NCI-H1436 (cell line): ENCODE data around the gene GREB1L.
"Not testable (repeated sequence)": the region's sequence is repeated elsewhere in the genome, so short reads cannot be mapped to it uniquely, and the experiment has no call there.

Experiments used
- DNase-seq: peaks from one replicate; lab custom pipeline; 2025; lab: John Stamatoyannopoulos, UW

GREB1L gene

DNA sequence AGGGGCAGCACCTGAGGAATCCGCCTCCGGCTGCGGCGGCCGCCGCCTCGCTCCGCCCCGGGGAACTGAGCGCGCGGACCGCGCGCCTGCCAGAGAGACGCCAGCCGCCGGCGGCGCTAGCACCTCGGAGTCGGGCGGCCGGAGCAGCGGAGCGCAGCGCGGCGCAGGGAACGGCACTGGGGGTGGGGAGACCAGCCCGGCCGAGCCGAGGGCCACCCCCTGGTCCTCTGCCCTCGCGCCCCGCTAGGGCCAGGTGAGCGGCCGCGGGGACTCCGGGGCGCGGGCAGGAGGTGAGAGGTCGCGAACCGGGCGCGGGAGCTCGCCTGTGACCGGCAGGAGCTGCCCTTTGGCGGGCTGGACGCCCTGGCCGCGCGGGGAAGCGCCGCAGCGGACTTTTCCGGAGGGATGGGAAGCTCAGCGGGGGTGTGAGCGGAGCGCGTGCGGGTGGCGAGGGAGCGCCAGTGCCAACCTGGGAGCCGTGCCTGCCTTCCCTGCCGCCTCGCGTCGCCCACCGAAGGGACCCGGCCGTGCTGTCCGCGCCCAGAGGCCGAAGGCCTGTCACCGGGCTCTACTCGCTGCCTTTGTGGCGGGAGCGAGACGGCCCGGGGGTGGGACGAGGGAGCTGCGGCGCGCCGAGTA is at the start of gene GREB1L:
Gene GREB1L, plus strand, starts transcription at position 92 of the 639 bp plus-strand sequence. CDS start 141,287 bp downstream, outside the sequence.
- DNase-seq: no peak

DNA sequence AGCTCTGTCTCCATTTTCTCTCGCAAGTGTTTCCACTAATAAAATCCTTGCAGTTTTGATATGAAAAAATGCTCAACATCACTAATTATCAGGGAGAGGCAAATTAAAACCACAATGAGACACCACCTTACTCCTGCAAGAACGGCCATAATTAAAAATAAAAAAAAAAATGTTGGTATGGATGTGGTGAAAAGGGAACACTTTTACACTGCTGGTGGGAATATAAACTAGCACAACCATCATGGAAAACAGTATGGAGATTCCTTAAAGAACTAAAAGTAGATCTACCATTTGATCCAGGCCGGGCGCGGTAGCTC is 49.8 kb upstream of the GREB1L start:
- DNase-seq: no peak

DNA sequence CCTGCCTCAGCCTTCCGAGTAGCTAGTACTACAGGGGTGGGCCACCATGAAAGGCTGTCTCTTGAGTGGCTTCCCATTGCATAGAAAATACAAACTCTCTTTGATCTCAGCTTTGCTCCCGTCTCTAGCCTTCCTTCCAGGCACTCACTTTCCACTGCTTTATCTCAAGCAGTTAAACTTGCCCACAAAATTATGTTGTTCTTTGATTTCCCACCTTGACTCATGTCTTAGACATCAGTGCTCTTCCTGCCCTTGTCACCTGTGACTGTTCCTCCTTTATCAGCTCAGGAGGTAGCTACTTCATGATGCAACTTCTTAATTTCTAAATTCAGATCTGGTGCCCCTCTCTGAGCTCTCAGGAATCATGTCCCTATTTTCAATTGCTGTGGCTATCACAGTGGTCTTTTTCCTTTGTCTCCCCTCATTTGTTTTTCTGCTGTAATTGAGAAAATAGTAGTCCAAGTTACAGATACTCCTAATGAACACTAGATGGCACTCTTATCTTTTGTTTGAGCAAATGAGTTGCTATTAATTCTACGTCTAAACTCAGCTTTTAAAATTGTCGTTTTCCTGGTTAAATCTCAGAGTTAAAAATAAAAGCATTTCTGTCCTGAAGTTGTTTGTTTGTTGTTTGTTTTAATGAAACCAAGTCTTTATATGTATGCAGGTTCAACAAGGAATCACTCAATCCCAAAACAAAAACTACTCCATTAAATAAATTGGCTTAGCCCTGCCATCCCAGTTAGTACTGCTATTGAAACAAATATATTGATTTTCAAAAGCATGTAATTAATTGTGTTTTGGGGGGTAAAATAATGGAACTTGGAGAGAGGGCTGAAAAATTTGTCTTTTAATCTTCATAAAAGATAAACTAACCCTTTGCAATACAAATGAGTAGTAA is 46.9 kb upstream of the GREB1L start:
- peak; percentile 17 for DNase-seq

DNA sequence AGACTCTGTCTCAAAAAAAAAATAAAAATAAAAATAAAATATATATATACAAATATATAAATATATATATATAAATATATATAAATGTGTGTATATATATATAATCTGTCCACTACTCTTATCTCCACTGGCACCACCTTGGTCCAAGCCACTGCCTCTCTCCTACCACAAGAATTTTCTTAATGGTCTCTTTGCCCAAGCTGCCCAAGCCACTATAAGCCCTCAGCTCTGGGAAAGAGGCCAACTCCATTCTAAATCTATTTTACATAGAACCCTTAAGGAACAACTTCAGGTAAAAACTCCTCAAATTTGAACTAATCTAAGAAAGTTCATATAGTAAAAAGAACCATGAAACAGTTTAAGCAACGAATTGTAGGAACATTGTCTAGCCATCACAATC is 45.6 kb upstream of the GREB1L start:
- DNase-seq: no peak

DNA sequence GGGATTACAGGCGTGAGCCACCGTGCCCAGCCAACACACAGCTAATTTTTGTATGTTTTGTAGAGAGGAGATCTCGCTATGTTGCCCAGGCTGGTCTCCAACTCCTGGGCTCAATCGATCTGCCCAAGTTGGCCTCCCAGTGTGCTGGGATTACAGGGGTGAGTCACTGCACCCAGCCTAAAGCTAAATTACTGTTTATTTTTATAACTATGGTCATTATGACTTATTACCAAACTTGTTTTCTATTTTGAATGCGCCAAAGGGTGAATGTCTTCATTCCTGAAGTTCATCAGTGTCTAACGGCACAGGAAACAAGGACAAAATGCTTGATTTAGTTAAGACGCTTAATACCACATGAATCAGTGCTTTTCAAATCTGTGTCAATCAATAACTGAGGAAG is 38.9 kb upstream of the GREB1L start:
- no peak for DNase-seq

DNA sequence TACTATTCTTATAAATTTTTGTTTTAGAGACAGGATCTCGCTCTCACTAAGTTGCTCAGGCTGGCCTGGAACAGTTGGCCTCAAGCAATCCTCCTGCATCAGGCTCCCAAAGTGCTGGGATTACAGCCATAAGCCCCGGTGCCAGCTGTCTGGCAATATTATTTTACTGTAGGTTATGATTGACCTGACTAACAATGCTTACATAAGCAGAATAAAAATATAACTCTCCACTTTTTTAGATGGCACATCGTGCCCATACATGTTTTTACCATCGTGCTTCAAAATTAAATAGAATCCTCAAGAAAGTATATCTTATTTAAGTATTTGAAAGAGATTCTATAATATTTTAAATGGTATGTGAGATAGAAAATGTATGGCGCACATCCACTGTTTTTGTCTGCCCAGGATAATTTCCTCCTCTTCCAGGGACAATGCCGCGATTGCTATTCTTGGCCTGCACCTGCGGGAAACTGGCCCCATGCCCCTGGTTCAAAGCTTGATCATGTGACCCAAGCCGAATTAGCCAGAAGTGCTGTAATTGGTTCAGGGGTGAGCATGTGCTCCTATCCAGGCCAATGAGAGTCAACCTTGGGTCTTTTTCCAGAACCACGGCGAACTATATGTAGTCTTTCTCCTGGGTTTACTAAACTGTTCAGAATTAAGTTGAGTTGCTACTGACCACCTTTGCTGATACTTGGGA is 38.3 kb upstream of the GREB1L start:
- no peak for DNase-seq

DNA sequence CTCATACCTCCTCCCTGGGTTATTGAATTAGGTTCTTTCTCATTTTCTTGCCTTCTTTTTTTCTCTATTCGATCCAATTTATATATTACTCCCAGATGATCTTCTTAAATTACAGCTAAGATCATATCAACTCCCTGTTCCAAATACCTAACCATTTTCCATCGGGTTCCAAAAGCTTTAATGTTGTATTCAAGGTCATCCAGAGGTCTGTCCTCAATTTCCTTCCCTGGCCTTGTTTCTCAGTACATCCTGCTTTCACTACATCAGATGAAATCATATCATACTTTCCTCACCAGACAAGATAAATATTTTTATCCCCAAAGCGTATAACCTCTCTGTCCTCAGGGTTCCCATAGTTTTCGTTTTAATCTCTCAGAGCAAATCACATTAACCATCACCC is 36.3 kb upstream of the GREB1L start:
- DNase-seq: no peak

DNA sequence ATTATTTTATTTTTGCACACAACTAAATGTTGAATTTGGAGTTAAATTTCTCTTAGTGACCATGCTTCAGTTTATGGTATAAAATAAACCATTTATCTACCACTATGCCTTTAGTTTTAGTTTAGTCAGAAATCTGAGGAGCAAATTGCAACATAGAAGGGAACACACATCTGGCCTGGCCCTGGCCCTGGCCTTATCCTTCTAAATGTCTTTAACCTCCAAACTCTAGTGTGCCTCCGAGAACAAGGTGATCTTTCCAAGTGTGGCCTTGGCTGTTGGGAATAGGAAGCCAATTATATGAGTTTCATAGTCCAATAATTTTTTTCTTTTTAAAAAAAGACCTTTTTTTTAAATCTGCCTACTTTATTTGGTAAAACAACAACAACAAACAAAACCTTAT is 31.8 kb upstream of the GREB1L start:
- DNase-seq: no peak

DNA sequence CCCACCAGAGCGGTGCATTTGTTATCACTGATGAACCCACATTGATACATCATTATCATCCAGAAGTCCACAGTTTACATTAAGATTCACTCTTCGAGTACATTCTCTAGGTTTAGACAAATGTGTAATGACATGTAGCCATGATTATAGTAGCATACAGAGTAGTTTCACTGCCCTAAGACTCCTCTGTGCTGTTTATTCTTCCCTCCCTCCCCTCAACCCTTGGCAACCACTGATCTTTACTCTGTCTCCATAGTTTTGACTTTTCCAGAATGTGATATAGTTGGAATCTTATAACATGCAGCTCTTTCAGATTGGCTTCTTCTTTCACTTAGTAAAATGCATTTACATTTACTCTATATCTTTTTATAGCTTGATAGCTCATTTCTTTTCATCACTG is 31.2 kb upstream of the GREB1L start:
- no peak for DNase-seq

DNA sequence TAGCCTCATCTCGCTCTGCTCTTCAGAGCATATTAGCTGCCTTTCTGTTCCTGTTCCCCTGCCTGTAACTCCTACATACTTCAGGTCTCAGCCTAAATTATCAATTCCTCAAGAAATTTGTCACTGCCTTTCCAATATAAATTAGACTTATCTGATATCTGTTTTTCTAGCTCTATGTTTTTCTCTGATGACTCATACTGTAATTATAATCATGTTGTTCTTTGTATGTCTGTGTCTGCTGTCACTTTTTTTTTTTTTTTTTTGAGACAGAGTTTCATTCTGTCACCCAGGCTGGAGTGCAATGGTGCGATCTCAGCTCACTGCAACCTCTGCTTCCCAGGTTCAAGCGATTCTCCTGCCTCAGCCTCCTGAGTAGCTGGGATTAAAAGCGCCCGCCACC is 27.6 kb upstream of the GREB1L start:
- DNase-seq: not testable (repeated sequence)

DNA sequence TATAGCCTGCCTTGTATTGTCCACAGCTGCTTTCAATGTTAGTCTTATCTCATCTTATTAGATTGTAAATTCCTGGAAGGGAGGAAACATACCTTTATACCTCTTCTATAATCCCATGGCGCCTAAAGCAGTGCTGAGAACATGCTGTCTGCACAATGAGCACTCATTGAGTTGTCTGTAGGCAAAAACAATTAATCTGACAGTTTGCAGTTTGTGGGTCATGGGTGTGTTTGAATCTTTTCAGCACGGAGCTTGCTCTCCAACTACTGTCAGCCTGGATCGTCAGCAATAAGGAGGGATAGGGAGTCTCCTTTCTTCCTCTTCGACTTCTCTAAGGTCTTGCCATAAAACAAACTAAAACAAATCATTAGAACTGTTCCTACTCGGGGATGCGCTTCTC is 26.5 kb upstream of the GREB1L start:
- no peak for DNase-seq

DNA sequence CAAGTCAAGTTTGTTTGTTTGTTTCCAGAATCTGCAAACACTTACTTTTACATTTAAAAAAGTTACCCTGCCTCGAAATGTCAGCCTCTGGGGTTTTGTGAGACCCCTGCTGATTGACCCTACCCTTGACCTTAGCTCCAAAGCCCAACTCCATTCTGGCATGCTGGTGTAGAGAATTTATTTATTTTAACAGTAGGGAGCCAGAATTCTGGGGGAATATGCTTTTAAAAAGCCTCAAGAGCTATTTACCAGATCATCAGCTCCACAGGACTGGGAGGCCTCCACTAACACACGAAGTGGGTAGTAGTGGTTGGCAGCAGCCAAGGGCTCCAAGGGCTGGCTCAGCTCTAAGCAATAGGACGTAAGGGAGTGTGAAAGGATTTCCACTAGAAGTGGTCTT is 23.2 kb upstream of the GREB1L start:
- DNase-seq: no peak

DNA sequence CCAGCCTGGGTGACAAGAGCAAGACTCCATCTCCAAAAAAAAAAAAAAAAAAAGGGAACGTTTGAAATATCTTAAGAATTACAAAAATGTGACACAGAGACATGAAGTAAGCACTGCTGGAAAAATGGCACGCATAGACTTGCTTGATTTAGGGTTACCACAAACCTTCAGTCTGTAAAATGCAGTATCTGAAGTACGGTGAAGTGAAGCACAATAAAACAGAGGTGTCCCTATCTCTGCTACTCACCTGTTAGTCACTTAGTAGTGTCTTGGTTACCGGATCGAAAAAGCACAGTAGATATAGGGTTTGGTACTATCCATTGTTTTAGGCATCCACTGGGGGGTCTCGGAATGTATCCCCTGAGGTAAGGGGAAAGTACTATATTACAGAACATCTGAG is 11.6 kb upstream of the GREB1L start:
- no peak for DNase-seq

DNA sequence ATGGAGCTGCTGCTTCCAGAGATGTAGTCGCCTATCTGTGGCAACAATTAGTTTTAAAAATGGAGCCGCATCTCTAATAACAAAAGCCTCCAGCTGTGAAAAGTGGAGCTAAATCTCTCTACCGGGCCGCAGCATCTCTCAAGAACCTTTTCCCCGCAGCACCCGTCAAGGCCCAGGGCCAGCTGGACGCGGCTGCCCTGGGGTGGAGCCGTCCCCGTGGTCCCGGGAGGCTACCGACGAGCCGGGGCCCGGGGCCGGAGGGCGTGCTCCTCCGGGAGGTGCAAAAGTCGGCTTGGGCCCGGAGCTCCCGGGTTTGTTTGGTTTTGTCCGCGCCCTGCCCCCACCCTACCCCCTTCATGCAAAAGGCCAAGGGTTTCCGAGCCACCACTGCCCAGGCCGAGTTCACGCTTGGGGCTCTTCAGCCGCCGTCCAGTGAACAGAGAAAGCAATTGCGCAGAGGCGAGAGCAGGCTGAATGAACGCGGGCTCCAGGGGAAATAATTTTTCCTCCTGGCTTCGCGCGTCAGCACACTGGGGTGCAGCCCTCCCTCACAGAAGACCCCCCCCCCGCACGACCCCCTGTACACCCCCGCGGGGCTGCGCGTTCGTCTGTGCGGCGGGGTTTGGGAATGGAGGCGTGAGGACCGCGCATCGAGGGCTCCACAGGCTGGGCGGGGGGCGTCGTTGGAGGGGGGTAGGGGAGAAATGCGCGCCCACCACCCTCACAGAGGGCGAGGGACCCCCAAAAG is 557 bp upstream of the GREB1L start:
- no peak for DNase-seq

DNA sequence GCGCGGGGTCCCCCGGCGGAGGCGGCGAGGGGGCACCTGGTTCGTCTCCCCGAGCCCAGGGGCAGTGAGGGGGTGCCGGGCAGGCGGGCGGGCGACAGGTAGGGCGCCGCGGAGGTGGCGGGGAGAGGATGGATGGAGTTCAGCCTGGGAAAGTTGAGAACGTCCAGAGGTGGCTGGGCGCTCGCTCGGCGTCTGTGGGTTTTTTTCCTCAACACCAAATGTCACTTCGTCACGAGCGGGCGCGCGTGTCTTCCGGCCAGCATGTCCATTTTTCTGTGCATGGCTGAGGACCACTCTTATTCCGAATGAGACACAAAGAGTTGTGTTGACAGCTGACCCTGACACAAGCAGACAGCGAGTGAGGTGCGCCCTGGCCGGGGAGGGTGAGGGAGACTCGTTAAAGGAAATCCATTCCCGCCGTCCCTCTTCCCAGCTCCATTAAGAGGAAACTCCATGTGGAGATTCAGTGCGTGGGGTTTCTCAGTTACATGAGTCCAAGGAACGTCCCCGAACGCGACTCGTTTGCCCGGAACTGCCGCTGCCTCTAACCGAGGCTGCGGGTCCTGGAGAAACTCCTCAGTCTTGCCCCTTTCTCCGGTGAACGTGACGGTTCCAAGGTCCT is 859 bp downstream of the GREB1L start:
- DNase-seq: no peak

DNA sequence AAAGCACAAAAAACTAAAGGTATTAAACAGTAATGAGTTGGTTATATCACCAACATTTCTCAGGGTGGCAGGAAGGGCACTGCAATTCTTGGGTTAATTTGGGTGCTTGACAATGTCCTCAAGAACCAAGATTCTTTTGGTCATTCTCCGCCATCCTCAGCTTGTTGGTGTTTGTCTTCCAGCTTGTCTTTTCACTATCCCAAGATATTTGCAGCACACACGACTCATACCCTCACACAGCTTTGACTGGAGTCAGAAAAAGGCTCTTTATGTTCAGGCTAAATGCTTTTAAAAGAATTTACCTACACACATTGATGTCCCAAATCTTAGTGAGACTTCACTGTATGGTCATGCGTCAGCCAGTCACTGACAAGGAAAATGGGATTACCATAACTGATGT is 12.5 kb downstream of the GREB1L start:
- no peak for DNase-seq

DNA sequence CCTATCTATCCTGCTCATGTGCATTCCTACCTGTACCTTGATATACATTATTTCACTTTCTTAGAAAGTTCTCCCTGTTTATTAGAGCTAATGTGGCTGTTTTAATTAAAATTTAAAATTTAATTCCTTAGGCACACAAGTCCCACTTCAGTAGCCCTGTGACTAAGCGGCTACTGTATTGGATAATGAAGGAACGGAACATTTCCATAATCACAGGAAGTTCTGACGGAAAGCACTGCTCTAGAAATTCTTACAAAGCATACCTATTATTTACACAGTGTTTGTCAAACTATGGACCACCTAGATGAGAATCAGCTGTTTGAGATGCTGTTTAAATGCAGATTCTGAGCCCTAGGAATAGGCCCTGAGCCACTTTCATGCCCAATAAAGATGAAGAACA is 13.2 kb downstream of the GREB1L start:
- DNase-seq: no peak

DNA sequence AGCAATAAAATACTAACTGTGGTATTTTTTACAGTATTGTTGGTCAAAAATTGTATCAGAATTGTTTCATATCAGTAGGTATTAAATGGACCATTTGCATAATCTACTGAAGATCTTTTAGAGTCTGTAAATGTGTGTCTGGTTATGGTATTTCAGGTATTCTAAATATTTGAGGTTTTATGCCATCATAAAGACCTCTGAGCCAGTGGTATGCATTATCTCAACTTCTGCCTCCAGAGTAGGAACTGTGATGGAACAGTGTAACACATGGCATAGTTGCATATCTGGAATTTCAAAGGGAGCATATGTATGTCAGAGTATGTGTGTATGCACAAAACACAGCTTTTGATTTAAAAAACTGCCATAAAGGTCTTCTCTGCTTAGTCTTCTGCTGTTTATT is 15.4 kb downstream of the GREB1L start:
- DNase-seq: no peak

DNA sequence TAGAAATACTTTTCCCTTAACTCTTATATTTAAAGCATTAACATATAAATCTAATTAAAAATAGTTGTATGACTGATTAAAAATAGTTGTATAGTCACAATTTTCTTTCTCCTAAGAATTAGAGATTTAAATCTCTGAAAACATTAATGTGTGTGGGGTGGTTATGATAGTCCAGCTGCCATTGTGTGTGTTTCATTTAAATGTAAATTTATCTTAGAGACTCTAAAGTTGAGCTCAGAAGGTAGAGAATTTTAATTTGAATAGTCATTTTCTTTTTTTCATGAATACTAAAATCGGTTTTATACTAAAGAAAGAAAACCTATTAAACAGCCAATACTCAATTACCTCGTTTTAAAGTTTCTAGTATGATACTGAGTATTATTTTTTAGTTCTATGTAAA is 18.6 kb downstream of the GREB1L start:
- DNase-seq: no peak

DNA sequence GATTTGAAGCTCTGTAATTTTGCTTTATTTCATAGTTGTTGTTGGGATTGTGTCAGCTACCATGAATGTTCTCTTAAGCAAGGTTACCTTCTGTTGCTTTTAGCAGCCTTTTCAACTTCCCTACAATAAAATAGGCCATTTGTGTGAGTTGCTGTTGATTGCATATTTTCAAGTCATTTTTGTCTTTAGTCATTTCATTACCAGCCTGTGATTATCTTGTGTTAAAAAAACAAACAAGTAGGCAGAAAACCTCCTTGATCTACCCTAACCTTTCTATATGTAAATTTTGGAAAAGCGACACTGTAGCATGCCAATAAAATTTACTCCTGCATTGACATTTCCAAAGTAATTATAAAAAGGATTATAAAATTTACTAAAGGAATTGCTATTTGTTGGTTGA is 19.3 kb downstream of the GREB1L start:
- DNase-seq: no peak

DNA sequence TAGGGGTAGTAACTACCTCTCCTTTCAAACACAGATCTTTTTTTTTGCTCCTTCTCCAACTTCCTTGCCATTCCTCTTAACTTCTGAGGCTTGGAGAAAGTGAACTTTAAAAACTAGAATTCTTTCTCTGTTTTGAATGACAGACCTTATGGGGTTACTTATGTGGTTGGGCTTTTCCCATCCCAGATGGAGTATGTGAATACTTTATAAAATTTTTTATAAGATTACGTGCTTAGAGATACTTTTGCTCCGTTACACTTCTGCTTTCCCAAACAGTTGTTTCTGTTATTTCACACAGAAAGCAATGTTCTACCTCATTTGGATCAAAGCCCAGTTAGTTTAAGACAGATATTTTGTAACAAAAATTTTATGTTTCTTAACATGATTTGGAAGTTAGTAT is 20.2 kb downstream of the GREB1L start:
- no peak for DNase-seq

DNA sequence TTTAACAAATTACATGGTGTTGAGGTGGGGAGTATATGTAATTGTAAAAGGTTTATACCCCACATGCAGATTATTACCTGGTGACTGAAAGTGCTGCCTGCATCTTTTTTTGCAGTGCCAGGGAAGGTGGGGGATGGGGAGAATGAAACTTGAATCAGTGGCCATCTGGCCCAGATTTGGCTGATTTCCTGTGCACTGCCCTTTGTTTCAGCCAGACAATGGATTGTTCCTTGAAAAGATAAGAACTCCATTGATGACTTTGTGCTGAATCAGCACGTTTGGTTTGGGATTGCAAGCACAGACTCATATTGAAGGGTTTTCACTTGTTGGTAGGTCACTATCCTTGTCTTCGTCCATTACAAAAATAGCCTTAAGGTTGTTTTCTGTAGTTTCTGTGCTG is 20.9 kb downstream of the GREB1L start:
- DNase-seq: no peak
